CD4-positive, alpha-beta T cell treated with Interleukin-17A for 1 hour (primary cell): ENCODE data around the gene BAZ2B.
"Not testable (repeated sequence)": the region's sequence is repeated elsewhere in the genome, so short reads cannot be mapped to it uniquely, and the experiment has no call there.

Source experiments
- DNase-seq: peaks from one replicate; pipeline ENCODE4 v3.0.0-alpha.2; 2020

Gene BAZ2B

GRCh38 chr2:159399716-159400415 lies 216.5 kb downstream of the BAZ2B start:
- no peak for DNase-seq

- DNase-seq, result no peak
Observed at GRCh38 chr2:159396799-159397198, 219.5 kb downstream of the BAZ2B start.

- DNase-seq, result no peak
Observed at GRCh38 chr2:159382447-159383028, 233.8 kb downstream of the BAZ2B start.

GRCh38 chr2:159381574-159381973 lies 234.8 kb downstream of the BAZ2B start:
- no peak for DNase-seq

GRCh38 chr2:159380685-159381239 lies 235.6 kb downstream of the BAZ2B start:
- no peak for DNase-seq

GRCh38 chr2:159379181-159379580 lies 237.2 kb downstream of the BAZ2B start:
- DNase-seq, result no peak

- DNase-seq, result no peak
Observed at GRCh38 chr2:159375241-159375640, 241.1 kb downstream of the BAZ2B start.

- DNase-seq, result no peak
Observed at GRCh38 chr2:159371506-159371905, 244.8 kb downstream of the BAZ2B start.

GRCh38 chr2:159366538-159366937 lies 249.8 kb downstream of the BAZ2B start:
- DNase-seq, result no peak

- no peak for DNase-seq
Observed at GRCh38 chr2:159362816-159363251, 253.5 kb downstream of the BAZ2B start.

- DNase-seq, result no peak
Observed at GRCh38 chr2:159362094-159362493, 254.3 kb downstream of the BAZ2B start.

GRCh38 chr2:159361603-159362002 lies 254.7 kb downstream of the BAZ2B start:
- not testable (repeated sequence) for DNase-seq

GRCh38 chr2:159356053-159356554 lies 260.2 kb downstream of the BAZ2B start:
- DNase-seq, result no peak

- no peak for DNase-seq
Observed at GRCh38 chr2:159351977-159352376, 264.4 kb downstream of the BAZ2B start.

GRCh38 chr2:159349674-159350299 lies 266.6 kb downstream of the BAZ2B start:
- no peak for DNase-seq

- DNase-seq, result no peak
Observed at GRCh38 chr2:159326569-159327255, 289.6 kb downstream of the BAZ2B start.

- no peak for DNase-seq
Observed at GRCh38 chr2:159322419-159322818, 293.9 kb downstream of the BAZ2B start.

- no peak for DNase-seq
Observed at GRCh38 chr2:159317392-159318088, 298.8 kb downstream of the BAZ2B start.

GRCh38 chr2:159307942-159308341 lies 308.4 kb downstream of the BAZ2B start:
- DNase-seq, result no peak

- DNase-seq, result no peak
Observed at GRCh38 chr2:159300586-159300985, 315.8 kb downstream of the BAZ2B start.

GRCh38 chr2:159298967-159299366 lies 317.4 kb downstream of the BAZ2B start:
- DNase-seq, result no peak

GRCh38 chr2:159297042-159297707 lies 319.2 kb downstream of the BAZ2B start:
- no peak for DNase-seq
